Measurements from ENCODE around the gene LIN28B. TPM values are rescaled to one million over a fixed set of nuclear protein-coding genes. Genes with fewer than 3 reads are reported as not detected.
"Not testable (repeated sequence)": the region's sequence is repeated elsewhere in the genome, so short reads cannot be mapped to it uniquely, and the experiment has no call there.

The LIN28B gene
- total RNA-seq, 1 experiment from 2014 or later = not detected

DNA sequence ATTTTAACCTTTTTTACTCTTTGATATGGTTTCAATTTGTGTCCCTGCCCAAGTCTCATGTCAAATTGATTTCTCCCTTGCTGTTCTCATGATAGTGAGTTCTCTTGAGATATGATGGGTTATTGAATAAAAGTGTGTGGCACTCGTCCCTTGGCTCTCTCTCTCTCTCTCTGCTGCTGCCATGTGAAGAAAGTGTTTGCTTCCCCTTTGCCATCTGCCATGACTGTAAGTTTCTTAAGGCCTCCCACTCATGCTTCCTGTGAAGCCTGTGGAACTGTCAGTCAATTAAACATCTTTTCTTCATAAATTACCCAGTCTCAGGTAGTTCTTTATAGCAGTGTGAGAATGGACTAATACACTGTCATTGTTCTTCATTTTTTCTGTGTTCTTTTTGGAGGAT is 48.5 kb downstream of the LIN28B start:
- DNase-seq (ENCODE audit: low spot score) = no peak

DNA sequence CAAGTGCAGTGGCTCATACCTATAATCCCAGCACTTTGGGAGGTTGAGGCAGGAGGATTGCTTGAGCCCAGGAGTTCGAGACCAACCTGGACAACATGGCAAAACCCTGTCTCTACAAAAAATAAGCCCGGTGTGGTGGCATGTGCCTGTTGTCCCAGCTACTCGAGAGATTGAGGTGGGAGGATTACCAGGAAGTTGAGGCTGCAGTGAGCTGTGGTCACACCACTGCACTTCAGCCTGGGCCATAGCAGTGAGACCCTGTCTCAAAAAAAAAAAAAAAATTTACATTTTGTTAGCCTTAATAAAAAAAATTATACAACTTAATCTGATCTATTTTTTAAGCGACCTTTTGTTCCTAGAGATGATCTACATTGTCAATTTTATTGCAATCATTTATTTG is 56.6 kb downstream of the LIN28B start:
- DNase-seq (ENCODE audit: low spot score) = not testable (repeated sequence)

DNA sequence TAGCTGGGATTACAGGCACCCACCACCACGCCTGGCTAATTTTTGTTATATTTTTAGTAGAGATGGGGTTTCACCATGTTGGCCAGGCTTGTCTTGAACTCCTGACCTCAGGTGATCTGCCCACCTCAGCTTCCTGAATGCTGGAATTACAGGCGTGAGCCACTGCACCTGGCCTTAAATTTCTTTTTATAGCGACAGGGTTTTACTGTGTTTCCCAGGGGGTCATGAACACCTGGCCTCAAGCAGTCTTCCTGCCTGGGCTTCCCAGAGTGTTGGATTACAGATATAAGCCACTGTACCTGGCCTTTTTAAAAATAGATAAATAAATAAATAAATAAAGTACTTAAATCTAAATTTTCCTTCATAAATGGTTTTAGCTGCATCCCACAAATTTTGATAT is 57.5 kb downstream of the LIN28B start:
- no peak for DNase-seq (ENCODE audit: low spot score)

DNA sequence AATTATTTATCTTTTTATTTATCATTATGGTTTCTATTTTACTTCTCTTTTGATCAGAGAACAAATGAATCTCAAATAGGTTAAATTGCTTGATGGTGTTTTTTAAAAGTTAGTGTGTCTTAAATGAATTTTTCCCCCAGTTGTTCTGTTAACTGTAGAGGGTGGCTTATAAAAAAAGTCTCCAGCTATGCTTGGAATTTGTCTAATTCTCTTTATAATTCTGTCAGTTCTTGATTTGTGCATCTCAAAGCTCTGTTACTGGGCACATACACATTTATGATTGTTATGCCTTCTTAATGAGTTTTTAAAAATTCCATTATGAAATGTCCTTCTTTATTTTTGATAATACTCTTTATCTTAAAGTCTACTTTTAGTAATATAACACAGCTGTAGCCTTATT is 58.0 kb downstream of the LIN28B start:
- no peak for DNase-seq (ENCODE audit: low spot score)

DNA sequence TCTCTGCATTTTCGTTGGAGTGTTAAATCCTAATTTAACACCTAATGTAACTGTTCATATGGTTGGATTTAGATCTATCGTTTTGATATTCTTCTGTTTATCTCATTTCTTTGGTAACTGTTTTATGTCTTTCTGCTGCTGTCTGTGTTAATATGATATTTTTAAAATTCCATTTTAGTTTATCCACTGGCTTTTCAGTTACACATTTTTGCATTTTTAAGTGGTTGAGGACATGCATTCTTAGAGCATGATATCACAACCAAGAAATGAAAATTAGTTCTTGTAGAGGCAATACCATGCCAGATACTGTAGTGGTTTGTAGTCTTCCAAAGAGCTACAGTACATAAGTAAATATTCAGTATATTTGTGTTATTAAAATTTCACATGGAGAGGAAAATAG is 58.6 kb downstream of the LIN28B start:
- no peak for DNase-seq (ENCODE audit: low spot score)

DNA sequence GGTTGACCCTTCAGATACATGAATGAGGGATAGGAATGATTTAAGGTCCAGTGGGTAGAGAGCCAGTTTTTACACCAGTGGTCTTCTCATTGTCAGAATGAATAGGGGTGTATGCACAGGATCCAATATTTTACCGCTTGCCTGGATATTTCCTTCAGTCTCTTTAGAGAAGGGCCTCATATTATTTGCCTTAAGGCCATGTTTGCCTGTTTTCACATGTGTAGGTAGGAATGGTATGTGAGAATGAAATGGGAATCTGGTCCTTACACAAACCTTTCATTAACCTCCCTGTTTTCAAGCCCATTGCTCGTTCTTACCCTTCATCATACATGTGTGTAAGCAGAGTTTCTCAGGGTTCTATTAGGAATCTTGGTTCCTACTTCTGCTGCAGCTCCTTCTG is 62.4 kb downstream of the LIN28B start:
- no peak for DNase-seq (ENCODE audit: low spot score)

DNA sequence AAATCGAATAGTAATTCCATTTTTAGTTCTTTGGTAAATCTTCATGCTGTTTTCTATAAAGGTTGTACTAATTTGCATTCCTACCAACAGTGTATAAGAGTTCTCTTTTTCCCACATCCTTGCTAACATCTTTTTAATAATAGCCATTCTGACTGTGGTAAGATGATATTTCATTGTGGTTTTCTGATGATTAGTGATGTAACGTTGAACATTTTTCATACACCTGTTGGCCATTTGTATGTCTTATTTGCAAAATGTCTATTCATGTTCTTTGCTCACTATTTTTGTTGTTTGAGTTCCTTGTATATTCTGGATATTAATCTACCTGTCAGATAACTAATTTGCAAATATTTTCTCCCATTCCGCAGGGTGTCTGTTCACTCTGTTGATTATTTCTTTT is 64.5 kb downstream of the LIN28B start:
- no peak for DNase-seq (ENCODE audit: low spot score)

DNA sequence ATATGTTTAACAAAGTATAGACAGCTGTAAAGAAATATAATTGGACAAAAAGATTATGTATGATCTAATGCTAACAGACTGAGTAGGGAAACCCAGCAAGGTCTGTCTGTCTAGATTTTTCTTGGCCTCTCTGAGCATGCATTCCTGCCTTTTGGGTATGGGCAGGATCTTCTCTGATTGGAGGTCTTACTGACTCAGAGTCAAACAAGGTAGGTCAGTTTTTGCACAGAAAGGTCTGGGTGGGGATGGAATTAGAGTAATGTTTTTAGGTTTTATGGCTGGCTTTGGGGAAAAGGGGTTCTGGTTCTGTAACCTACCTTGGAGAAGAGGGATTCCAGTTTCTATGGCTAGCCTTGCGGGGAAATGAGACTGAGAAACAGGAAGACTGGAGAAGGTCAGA is 65.5 kb downstream of the LIN28B start:
- no peak for DNase-seq (ENCODE audit: low spot score)

DNA sequence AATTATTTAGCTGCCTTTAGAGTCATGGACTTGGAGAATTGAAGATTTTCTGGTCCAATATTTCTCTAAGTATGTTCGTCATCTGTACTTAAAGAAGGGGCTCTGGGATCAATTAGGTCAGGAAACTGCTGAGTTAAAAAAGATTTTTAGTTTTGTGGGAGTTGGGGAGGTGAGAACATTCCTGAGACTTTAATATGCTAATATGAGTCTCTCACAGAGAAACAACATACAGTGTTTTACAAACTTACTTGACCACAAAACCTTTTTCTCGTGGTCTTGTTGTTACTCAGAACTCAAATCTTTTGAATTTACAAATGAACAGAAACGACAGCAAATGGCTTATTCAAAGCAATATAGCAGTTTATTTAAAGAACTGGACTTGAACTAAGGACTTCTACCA is 67.9 kb downstream of the LIN28B start:
- no peak for DNase-seq (ENCODE audit: low spot score)

DNA sequence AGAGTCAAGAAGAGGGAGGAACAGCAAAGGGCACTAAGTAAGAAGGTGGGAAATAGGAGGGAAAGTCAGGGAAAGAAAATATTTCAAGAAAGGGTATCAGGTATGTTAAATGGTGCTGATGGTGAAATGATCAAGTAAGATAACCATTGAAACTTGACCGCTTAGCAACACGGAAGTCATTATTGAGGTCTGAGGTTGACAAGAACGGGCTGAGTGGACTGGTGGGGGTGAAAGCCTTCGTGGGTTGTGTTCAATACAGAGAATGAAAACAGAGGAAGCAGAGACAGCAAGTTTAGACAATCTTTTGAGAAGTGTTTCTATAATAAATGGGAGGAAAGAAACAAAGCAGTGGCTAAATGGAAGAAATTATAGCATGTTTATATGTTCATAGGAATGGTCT is 72.0 kb downstream of the LIN28B start:
- no peak for DNase-seq (ENCODE audit: low spot score)

DNA sequence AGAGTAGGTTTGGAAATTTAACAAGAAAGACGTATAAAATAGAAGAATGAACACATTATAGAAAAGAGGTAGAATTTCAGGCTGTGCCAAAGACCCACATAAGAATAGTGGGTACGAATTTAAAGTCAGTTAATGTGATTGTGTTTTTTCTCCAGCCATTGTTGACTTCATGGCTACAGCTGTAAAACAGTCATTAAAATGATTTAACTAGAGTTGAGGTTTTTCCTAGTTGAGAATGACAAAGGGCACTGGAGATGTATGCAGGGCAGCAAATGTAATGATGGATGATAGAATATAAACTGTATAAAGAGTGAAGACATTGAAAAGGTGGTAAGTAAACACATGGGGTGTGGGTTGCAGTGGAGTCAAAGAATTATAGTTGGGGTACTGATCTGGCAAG is 72.7 kb downstream of the LIN28B start:
- DNase-seq (ENCODE audit: low spot score) = no peak

DNA sequence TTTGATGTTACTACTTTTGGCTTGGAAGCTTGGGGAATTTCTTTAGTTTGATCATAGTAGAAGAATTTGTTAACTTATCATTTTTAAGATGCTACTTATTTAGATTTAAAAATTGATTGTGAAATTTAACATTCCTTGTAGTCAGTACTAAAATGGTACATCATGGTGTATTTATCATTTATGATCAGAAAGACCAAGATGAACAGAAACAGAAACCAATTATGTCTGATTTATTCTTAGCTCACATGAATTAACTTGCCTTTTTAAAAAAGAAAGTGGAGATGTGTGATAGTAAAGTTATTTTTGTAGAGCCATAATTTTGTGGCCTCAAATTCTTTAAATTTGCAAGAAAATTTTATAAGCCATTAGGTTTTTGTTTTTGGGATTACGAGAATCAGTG is 77.6 kb downstream of the LIN28B start:
- DNase-seq (ENCODE audit: low spot score) = no peak

DNA sequence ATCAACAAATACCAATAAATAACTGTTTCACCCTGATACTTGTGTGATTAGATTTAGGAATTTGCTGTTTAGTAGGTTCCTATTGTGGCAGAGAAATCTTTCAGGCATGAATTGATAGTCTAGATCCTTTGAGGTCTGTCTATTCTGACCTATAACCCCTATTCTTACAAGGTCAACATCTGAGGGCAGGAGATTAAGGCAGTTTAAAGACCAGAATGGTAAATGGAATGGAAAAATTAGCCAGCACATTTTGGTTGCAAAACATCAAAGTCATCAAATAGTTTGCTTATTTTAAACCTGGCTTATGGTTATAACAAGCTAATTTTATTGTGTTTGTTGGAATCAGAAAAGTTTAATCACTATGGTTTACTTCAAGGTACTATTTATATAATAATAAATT is 78.4 kb downstream of the LIN28B start:
- DNase-seq (ENCODE audit: low spot score) = no peak

DNA sequence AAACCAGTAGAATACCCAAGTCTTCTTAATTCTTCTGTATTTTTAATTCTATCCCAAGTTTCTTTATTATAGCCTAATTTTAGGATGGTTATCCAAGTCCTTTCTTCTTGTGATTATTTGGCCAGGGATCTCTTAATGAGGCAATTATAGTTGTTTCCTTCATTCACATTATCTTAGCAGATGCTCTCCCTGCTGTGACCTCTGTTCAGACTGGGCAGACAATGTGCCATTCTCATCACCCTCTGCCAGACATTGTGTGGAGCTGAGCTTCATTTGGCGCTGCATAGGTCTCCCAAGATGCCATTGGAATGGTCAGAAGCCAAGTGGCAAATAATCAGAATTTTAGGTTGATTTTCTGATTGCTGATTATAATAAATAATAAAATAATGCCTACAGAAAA is 79.4 kb downstream of the LIN28B start:
- DNase-seq (ENCODE audit: low spot score) = no peak

DNA sequence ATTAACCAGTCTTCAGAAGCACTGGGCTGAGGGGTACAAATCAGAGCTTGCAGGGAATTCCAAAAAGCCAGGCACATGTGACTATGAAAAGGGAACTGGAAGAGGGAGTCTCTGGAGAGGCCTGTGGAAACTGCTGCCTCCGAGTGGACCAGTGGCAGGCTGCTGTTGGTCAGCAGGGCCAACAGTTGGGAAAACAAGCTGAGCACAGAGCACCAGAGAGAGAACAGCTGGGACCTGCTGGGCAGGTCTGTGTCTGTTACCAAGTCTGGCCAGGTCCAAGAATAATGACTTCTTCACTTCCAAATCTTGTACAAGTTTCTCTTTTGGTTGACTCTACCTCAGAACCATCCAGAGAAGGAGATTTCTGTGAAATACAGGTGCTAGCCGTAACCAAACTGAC is 81.4 kb downstream of the LIN28B start:
- DNase-seq (ENCODE audit: low spot score) = no peak

DNA sequence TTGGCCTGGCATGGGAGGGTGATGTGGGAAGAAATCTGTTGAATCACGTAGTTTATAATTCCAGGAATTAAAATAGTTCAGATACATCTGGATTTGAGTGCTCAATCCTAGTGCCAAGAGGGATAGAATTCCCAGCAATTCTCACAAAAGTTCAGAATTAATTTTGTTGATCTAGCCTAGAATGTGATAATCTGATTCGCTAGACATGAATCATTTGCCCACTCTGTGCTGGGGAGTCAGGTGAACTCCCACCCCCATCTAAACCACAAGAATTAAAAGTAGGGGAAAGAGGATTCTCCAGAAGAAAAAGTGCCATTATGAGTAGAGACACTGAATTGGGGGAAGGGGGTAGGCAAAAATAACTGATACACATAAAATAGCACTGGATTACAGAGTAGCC is 85.0 kb downstream of the LIN28B start:
- no peak for DNase-seq (ENCODE audit: low spot score)

DNA sequence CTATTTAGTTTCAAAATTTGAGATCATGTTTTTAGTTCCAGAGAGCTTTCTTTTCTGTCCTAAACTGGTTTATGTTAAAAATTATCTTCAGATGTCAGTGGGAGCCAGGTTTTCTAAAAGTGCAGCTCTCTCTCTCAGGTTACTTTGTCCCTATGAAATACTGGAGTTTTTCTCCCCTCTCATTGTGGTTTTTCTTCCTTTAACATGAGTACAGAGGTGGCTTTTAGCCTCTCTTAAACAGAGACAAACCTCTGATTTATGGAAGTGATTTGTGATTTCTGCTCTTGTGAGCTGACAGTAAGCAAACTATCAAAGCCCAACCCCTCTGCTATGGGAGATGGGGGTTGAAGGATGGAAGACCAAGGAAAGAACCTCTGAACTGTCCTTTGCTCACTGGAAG is 85.7 kb downstream of the LIN28B start:
- no peak for DNase-seq (ENCODE audit: low spot score)

DNA sequence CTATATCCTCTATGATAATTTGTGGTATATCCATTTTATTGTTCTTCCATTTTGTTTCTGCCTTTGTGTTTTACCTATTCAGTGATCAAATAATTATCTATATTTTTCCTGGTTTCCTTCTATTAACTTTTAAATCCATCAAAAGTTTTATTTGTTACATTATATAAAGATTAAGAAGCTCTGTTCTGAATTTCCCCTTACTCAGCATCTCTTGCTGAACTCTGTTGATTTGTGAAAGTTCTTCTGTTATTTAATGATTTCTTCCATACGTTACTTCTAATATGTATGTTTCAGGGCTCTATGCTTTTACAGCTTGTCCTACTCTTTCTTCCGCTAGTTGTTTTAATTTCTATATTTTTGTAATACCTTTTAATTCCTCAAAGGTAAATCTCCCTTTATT is 87.1 kb downstream of the LIN28B start:
- DNase-seq (ENCODE audit: low spot score) = no peak

DNA sequence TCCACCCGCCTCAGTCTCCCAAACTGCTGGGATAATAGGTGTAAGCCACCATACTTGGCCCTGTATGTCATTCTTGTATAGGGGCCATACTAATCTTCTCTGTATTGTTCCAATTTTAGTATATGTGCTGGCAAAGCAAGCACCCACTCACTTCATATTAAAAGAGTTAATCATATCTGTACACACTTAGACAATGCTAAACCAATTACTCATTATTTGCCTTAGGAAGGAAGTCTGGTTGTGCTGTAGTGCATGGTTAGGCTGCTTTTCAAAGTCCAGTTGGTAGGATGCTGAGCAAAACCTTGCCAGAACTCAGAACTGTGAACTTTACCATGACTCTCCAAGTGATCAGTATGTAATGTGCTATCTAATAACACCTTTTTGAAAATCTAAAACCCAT is 88.6 kb downstream of the LIN28B start:
- no peak for DNase-seq (ENCODE audit: low spot score)

DNA sequence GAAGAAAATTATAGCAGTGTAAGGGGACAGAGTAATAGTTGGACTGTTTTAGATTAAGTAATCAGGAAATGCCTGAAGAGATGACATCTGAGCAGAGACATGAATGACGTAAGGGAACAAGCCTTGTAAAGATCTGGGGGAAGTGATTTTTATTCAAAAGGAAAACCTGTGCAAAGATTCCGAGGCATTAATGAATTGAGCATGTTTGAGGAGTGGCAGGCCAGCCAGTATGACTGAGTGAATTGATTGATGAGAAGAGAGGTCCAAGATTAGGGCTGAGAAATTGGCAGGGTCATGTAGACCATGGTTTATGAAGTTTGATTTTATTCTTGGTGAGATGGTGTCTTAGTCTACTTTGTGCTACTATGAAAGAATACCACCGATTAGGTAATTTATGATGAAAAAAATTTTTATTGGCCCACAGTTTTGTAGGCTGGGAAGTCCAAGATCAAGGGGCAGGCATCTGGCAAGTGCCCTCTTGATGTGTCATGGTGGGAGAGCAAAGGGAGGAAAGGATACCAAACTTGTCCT is 95.1 kb downstream of the LIN28B start:
- DNase-seq (ENCODE audit: low spot score) = no peak

DNA sequence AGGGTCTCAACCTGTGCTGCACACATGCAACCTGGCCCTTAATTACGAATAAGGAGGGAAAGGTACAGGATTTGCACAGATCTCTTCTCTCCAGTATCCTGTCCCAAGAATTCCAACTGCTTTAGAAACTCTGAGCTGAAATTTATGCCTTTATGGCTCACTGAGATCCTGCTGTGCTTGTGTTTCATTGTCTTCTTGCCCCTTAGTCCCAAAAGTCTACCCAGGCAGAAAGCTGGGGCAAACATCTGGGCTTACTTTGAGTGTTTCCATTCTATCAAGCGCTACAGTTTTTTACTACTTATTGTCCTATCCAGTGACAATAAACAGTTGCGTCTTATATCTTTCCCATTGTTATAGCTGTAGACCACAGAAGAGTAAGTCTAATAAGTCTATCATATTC is 99.7 kb downstream of the LIN28B start:
- DNase-seq (ENCODE audit: low spot score) = no peak

DNA sequence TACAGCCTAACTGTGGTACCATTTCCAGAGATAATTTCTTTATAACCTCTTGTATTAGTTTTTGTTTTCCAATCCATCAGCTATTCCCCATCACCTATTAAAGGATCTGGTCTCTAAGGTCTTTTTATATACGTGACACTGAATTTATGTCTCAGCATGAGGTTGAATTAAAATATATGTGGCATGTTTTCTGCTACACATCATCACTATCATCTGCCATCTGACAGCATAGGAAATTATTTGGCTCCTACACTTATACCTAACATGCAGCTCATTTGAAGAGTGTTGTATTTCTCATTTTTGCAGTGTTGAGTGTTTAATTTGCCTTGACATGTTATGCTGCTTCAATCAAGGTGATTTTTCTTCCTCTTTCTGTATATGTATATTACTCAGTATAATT is 100.3 kb downstream of the LIN28B start:
- DNase-seq (ENCODE audit: low spot score) = no peak

DNA sequence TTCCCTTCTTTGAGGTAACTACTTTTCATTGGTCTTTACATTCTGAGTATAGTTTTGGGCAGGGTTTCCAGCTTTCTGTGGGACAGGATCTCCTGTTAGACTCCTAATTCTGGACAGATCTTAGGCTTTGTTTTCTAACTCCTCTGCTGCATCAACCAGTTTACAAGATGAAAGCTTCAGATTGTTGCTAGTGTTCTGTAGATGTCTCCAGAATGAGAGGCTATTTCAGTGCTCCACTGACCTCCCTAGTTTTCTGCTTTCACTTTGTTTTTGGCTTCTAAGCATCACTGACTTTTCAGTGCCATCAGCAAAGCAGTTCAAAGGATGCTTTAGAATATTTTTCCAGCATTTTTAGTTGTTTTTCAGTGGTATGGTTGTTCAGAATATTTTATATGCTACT is 101.4 kb downstream of the LIN28B start:
- DNase-seq (ENCODE audit: low spot score) = no peak

DNA sequence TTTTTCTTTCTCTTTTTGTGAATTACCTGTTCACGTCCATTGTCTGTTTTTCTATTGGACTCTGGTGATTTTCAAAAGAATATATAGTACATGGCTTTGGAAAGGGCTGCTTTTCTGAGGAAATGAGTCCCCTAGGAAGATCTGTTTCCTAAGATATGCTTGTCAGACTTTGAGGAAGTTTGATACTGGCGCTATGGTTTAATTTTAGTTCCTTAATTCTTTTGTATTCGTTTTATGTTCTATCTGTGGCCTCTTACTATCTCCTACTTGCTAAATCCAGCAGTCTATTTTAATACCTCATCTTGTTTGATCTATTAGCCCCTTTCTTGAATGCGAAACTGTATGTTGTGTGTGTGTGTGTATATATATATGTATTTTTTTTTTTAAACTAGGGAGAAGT is 101.9 kb downstream of the LIN28B start:
- DNase-seq (ENCODE audit: low spot score) = no peak

DNA sequence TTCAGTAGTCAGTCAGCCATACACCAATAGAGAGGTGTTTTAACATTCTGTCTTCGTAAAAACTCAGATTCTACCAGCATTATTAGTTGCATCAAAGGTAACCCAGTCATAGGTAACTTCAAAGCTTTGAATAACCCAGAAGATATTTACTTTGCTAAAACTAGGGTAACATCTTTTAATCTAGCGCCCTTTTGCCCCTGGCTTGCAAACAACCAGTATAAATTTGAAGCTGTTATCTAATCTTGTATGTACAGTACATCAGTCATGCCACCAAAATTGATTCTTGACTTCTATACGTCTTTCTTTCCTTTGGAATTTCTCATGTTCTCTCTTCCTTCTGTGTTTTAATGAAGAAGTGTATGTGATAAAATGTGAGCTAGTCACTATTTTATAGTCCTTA is 109.3 kb downstream of the LIN28B start:
- DNase-seq (ENCODE audit: low spot score) = no peak

Measured in HT-29 (cell line).